IMR-90 (cell line): ENCODE data around the gene PLPP3. TPM values are rescaled to one million over a fixed set of nuclear protein-coding genes. Genes with fewer than 3 reads are reported as not detected.
A peak's percentile ranks its signal among the peaks of the same experiment; 100 is the strongest.

Source experiments
- ATAC-seq: fragments of 200-7000 bp; cut with Tn5 transposase; 2 replicates; pipeline ENCODE4 v1.9.1; 2020; ENCODE audit warnings: low read depth, mild to moderate bottlenecking, moderate library complexity
- BruUV-seq: library from RNA; stranded (reverse); fragments of 400-500 nt; replicated peaks from 2 replicates; lab custom pipeline; 2021; lab: Mats Ljungman, UMichigan
- CTCF ChIA-PET: fragments of 300-600 bp; formaldehyde crosslinking; extraction: SDS; loops from one replicate; lab custom pipeline; 2021; ENCODE audit warnings: antibody characterized with exemption; lab: Yijun Ruan, JAX
- POLR2A ChIA-PET: fragments of 300-600 bp; sonication (Branson Sonifier 250); formaldehyde crosslinking; loops from one replicate; lab custom pipeline; 2022; ENCODE audit warnings: antibody characterized with exemption; ENCODE audit not compliant: unreplicated experiment; lab: Charles Lee
- DNase-seq: peaks from one replicate; pipeline ENCODE4 v3.0.0; 2013
- H2AFZ ChIP-seq: replicated peaks from 2 replicates; pipeline ENCODE3; 2013; ENCODE audit warnings: low read length, mild to moderate bottlenecking; ENCODE audit not compliant: poor library complexity
- H2AK5ac ChIP-seq: 2 replicates; pipeline ENCODE4 v1.6.1; 2013; ENCODE audit warnings: low read depth, low read length, inconsistent platforms
- H2AK9ac ChIP-seq: replicated peaks from 2 replicates; pipeline ENCODE3; 2013; ENCODE audit warnings: mild to moderate bottlenecking, low read depth, low read length, moderate library complexity; ENCODE audit not compliant: poor library complexity
- H2BK120ac ChIP-seq: 2 replicates; pipeline ENCODE4 v1.6.1; 2013; ENCODE audit warnings: low read depth, low read length, inconsistent platforms
- H2BK15ac ChIP-seq: 3 replicates; pipeline ENCODE4 v1.6.1; 2013; ENCODE audit warnings: low read depth, low read length, inconsistent platforms
- H2BK20ac ChIP-seq: 2 replicates; pipeline ENCODE4 v1.6.1; 2013; ENCODE audit warnings: low read depth, mild to moderate bottlenecking, inconsistent platforms, low read length, moderate library complexity
- H2BK5ac ChIP-seq: 2 replicates; pipeline ENCODE4 v1.6.1; 2013; ENCODE audit warnings: mild to moderate bottlenecking, low read depth, low read length, inconsistent platforms; ENCODE audit not compliant: poor library complexity, severe bottlenecking
- H3K14ac ChIP-seq: replicated peaks from 2 replicates; pipeline ENCODE4 v1.6.1; 2013; ENCODE audit warnings: low read depth, low read length, inconsistent platforms
- H3K18ac ChIP-seq: 2 replicates; pipeline ENCODE4 v1.6.1; 2013; ENCODE audit warnings: low read depth, low read length, control low read depth
- H3K23ac ChIP-seq: 2 replicates; pipeline ENCODE4 v1.6.1; 2013; ENCODE audit warnings: low read depth, low read length, inconsistent platforms
- H3K27ac ChIP-seq: 2 replicates; pipeline ENCODE4 v1.5.1; 2013; ENCODE audit warnings: mild to moderate bottlenecking, control low read depth, low read length; ENCODE audit not compliant: insufficient read depth
- H3K27me3 ChIP-seq: 2 replicates; pipeline ENCODE4 v1.6.1; 2013; ENCODE audit warnings: low read length; ENCODE audit not compliant: control insufficient read depth, insufficient read depth
- H3K36me3 ChIP-seq: 2 replicates; pipeline ENCODE4 v1.6.1; 2013; ENCODE audit warnings: low read length, mixed read lengths; ENCODE audit not compliant: control insufficient read depth, insufficient read depth
- H3K4ac ChIP-seq: 2 replicates; pipeline ENCODE4 v1.6.1; 2013; ENCODE audit warnings: low read depth, low read length, inconsistent platforms
- H3K4me1 ChIP-seq: 2 replicates; pipeline ENCODE4 v1.6.1; 2013; ENCODE audit warnings: low read length, mixed read lengths; ENCODE audit not compliant: control insufficient read depth, insufficient read depth
- H3K4me2 ChIP-seq: 2 replicates; pipeline ENCODE4 v1.6.1; 2013; ENCODE audit warnings: low read depth, mild to moderate bottlenecking, control low read depth, low read length, moderate library complexity
- H3K4me3 ChIP-seq: 2 replicates; pipeline ENCODE4 v1.5.1; 2013; ENCODE audit warnings: low read depth, mild to moderate bottlenecking, control low read depth, low read length, moderate library complexity; ENCODE audit not compliant: insufficient read depth
- H3K56ac ChIP-seq: 2 replicates; pipeline ENCODE4 v1.6.1; 2013; ENCODE audit warnings: low read length, inconsistent platforms; ENCODE audit not compliant: insufficient read depth; ENCODE audit errors: extremely low read depth
- H3K79me1 ChIP-seq, 2 experiments: 2 replicates each; pipeline ENCODE4 v1.6.1; 2013; ENCODE audit warnings: low read length in 2 of 2, inconsistent platforms in 1 of 2, low read depth in 1 of 2
- H3K9ac ChIP-seq: 2 replicates; pipeline ENCODE4 v1.6.1; 2013; ENCODE audit warnings: low read depth, low read length, control low read depth
- H3K9me1 ChIP-seq: 2 replicates; pipeline ENCODE4 v1.6.1; 2013; ENCODE audit warnings: low read length, inconsistent platforms; ENCODE audit not compliant: insufficient read depth
- H3K9me3 ChIP-seq: 2 replicates; pipeline ENCODE4 v1.6.1; 2013; ENCODE audit warnings: low read length; ENCODE audit not compliant: control insufficient read depth, insufficient read depth
- H4K20me1 ChIP-seq: 2 replicates; pipeline ENCODE4 v1.6.1; 2013; ENCODE audit warnings: low read length, inconsistent platforms; ENCODE audit not compliant: insufficient read depth
- H4K5ac ChIP-seq: 2 replicates; pipeline ENCODE4 v1.6.1; 2013; ENCODE audit warnings: mild to moderate bottlenecking, low read depth, low read length, control low read depth
- H4K8ac ChIP-seq, 2 experiments: 2 replicates each; pipeline ENCODE4 v1.6.1; 2013; ENCODE audit warnings: low read depth in 2 of 2, low read length in 2 of 2, control low read depth in 1 of 2, inconsistent platforms in 1 of 2
- H4K91ac ChIP-seq: 2 replicates; pipeline ENCODE4 v1.6.1; 2013; ENCODE audit warnings: low read depth, low read length, inconsistent platforms; ENCODE audit not compliant: insufficient read depth
- CEBPB ChIP-seq: IDR thresholded peaks from 2 replicates; pipeline ENCODE4 v1.6.1; 2012; ENCODE audit warnings: low read depth, low read length, improper control_type of control experiment
- FOS ChIP-seq: fragments of 150-350 bp; IDR thresholded peaks from 2 replicates; pipeline ENCODE4 v1.6.1; 2016; ENCODE audit warnings: low read depth, low read length
- MAFK ChIP-seq: IDR thresholded peaks from 2 replicates; pipeline ENCODE4 v1.6.1; 2012; ENCODE audit warnings: low read depth, low read length, improper control_type of control experiment
- MAZ ChIP-seq: IDR thresholded peaks from 2 replicates; pipeline ENCODE4 v1.6.1; 2012; ENCODE audit warnings: low read depth, mild to moderate bottlenecking, low read length, improper control_type of control experiment, moderate library complexity, borderline replicate concordance
- MXI1 ChIP-seq: IDR thresholded peaks from 2 replicates; pipeline ENCODE4 v1.6.1; 2012; ENCODE audit warnings: low read depth, mild to moderate bottlenecking, low read length, moderate library complexity, borderline replicate concordance
- RAD21 ChIP-seq: IDR thresholded peaks from 2 replicates; pipeline ENCODE4 v1.6.1; 2012; ENCODE audit warnings: low read length, improper control_type of control experiment
- RCOR1 ChIP-seq: IDR thresholded peaks from 2 replicates; pipeline ENCODE4 v1.6.1; 2012; ENCODE audit warnings: mild to moderate bottlenecking, low read length, improper control_type of control experiment; ENCODE audit not compliant: insufficient replicate concordance
- RFX5 ChIP-seq: IDR thresholded peaks from 2 replicates; pipeline ENCODE4 v1.8.0; 2012; ENCODE audit warnings: low read depth, mild to moderate bottlenecking, low read length, moderate library complexity
- SMC3 ChIP-seq: fragments of 150-350 bp; IDR thresholded peaks from 2 replicates; pipeline ENCODE4 v1.6.1; 2016; ENCODE audit warnings: low read depth, mild to moderate bottlenecking, antibody characterized with exemption, low read length, moderate library complexity
- WGBS, 2 experiments: methylation state at CpG; one replicate each; pipeline versions ENCODE4 v1.1.5 to v1.1.7; 2013; ENCODE audit warnings: missing lambda C conversion rate in 2 of 2; ENCODE audit not compliant: insufficient read length in 1 of 2; ENCODE audit errors: extremely low coverage in 2 of 2; 5-methylcytosine and 5-hydroxymethylcytosine counted together
- dilution Hi-C: fragments of 300-500 bp; cut with HindIII; formaldehyde crosslinking; loops from one replicate; pipeline ENCODE4 v1.14.3; 2018; ENCODE audit warnings: low sequenced_read_pairs; ENCODE audit not compliant: unreplicated experiment
- in situ Hi-C: fragments of 300-500 bp; cut with MboI; formaldehyde crosslinking; loops from 3 replicates; pipeline ENCODE4 v1.14.3; 2019; ENCODE audit warnings: low sequenced_read_pairs, inconsistent platforms, mixed read lengths
- intact Hi-C: fragments of 100-400 bp; cut with micrococcal nuclease; formaldehyde crosslinking; loops from 2 replicates; pipeline ENCODE4 v1.10.0; 2022
- polyA plus RNA-seq, 3 experiments: library from polyadenylated mRNA; depleted of rRNA; stranded (reverse); fragments of >200 nt; gene quantifications; 2 replicates each; pipeline ENCODE4 v1.2.3, GENCODE V29; 2012; ENCODE audit warnings: low replicate concordance in 1 of 3
- total RNA-seq: library from RNA; depleted of rRNA; stranded (reverse); fragments of >200 nt; gene quantifications from 2 replicates; pipeline ENCODE4 v1.2.3, GENCODE V29; 2012
- TF ChIP-seq, protein P1 (sequence below): conservative IDR thresholded peaks from 2 replicates; pipeline ENCODE4 v1.5.1; 2012; ENCODE audit warnings: mild to moderate bottlenecking, low read depth, low read length, improper control_type of control experiment

The PLPP3 gene
- total and polyA plus RNA-seq, 2 of the 4 experiments (the other 2 are of a cell fraction): 49.9 to 56.6 TPM

DNA sequence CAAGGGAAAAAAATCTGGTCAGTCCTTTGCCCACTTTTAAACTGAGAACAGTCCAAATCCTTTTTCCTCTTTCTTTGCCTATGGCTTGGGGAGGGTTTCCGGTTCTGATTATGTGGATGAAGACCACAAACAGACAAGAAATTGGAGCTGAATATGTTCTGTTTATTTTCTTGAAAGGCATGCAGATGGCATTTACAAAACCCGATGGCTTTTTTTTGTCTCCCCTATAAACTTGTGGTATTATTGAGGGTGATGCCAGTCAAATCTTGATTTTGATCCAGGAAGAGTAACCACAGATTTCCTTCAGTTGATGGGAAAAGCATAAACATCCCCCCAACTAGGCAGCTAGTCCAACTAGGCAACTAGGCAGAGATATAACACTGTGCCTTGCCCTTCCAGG lies 38.9 kb downstream of the PLPP3 start:
- H3K36me3 ChIP-seq: peaks cover 33% of the 10 kb centered on the region
- no peak overlapping the region for H4K91ac ChIP-seq
- no peak overlapping the region for H2BK120ac ChIP-seq
- no peak overlapping the region for H3K18ac ChIP-seq
- no peak overlapping the region for H2BK20ac ChIP-seq
- no peaks in the 10 kb centered on the region for H3K9me3 ChIP-seq
- no peak overlapping the region for H2AK9ac ChIP-seq
- peaks cover 5% of the 10 kb centered on the region; the same call in 1 of the 2 replicates for H3K4me1 ChIP-seq
- H4K20me1 ChIP-seq: peaks cover 92% of the 10 kb centered on the region
- H2BK15ac ChIP-seq: no peak overlapping the region
- no peak overlapping the region for H2BK5ac ChIP-seq
- H3K23ac ChIP-seq: peak overlapping the region; percentile 7; the same call in 1 of the 2 replicates
- H4K8ac ChIP-seq: no peak overlapping the region
- ATAC-seq (no peak), DNase-seq (no peak)
- no peak overlapping the region for H3K27ac ChIP-seq
- no CpG with 5 or more reads among the region's 2 CpGs for WGBS, 2 experiments
- ChIA-PET POLR2A (no interaction called here), CTCF (no interaction called here)
- H3K56ac ChIP-seq: no peak overlapping the region
- intact Hi-C loops (no loop called here), in situ Hi-C loops (no loop called here), dilution Hi-C loops (no loop called here)
- H3K14ac ChIP-seq: no peak overlapping the region; the same call in 1 of the 2 replicates
- TF ChIP-seq RAD21: no peak
- TF ChIP-seq CEBPB: no peak
- TF ChIP-seq RCOR1: no peak
- TF ChIP-seq MXI1: no peak
- TF ChIP-seq FOS: no peak
- TF ChIP-seq, protein P1, sequence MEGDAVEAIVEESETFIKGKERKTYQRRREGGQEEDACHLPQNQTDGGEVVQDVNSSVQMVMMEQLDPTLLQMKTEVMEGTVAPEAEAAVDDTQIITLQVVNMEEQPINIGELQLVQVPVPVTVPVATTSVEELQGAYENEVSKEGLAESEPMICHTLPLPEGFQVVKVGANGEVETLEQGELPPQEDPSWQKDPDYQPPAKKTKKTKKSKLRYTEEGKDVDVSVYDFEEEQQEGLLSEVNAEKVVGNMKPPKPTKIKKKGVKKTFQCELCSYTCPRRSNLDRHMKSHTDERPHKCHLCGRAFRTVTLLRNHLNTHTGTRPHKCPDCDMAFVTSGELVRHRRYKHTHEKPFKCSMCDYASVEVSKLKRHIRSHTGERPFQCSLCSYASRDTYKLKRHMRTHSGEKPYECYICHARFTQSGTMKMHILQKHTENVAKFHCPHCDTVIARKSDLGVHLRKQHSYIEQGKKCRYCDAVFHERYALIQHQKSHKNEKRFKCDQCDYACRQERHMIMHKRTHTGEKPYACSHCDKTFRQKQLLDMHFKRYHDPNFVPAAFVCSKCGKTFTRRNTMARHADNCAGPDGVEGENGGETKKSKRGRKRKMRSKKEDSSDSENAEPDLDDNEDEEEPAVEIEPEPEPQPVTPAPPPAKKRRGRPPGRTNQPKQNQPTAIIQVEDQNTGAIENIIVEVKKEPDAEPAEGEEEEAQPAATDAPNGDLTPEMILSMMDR: no peak
- no peak for TF ChIP-seq MAFK
- TF ChIP-seq MAZ: no peak
- no peak for TF ChIP-seq SMC3
- no peak for TF ChIP-seq RFX5
- H3K4me3 ChIP-seq: no peak overlapping the region
- BruUV-seq: no TSS peak
- H4K5ac ChIP-seq: no peak overlapping the region
- H3K4ac ChIP-seq: no peak overlapping the region
- H3K4me2 ChIP-seq: no peak overlapping the region
- peaks cover 39 to 88% of the 10 kb centered on the region in 2 experiments for H3K79me1 ChIP-seq
- H2AFZ ChIP-seq: no peak overlapping the region
- H3K27me3 ChIP-seq: no peaks in the 10 kb centered on the region
- peaks cover 10% of the 10 kb centered on the region for H3K9me1 ChIP-seq
- H2AK5ac ChIP-seq: no peak overlapping the region
- H3K9ac ChIP-seq: no peak overlapping the region
